Inferior parietal cortex (tissue), 1 donor: ENCODE results near the gene C9.
A peak's percentile ranks its signal among the peaks of the same experiment; 100 is the strongest.
"Not testable (repeated sequence)": the region's sequence is repeated elsewhere in the genome, so short reads cannot be mapped to it uniquely, and the experiment has no call there.

Experiments used
- DNase-seq: peaks from one replicate; pipeline ENCODE4 v3.0.0-alpha.2; 2016; ENCODE audit errors: extremely low spot score

The C9 gene

DNA sequence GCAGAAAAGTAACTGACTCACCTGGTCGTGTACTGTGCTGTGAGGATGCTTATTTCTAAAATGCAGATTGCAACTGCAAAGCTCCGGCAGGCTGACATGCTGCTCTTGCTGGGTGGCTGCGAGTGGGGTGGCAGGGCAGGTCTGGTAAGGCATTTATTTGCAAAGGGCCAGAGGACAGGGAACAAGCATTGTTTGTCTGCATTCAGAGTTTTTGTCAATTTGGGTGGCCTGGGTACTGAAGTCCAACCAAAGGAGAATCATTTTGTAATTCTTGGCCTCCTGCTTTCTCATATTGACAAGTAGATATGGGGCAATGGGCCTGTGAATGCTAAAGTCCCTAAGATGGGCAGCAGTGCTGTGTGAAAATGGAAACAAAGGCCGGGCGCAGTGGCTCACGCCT is at the start of gene C9:
Gene C9, minus strand, starts transcription at position 129 of the 400 bp plus-strand sequence. Its CDS starts 31 bp downstream, at position 98.
- no peak for DNase-seq

- DNase-seq, result no peak
Observed at GRCh38 chr5:39413771-39414170, 49.5 kb upstream of the C9 start.

- no peak for DNase-seq
Observed at GRCh38 chr5:39412721-39413394, 48.6 kb upstream of the C9 start.

DNA sequence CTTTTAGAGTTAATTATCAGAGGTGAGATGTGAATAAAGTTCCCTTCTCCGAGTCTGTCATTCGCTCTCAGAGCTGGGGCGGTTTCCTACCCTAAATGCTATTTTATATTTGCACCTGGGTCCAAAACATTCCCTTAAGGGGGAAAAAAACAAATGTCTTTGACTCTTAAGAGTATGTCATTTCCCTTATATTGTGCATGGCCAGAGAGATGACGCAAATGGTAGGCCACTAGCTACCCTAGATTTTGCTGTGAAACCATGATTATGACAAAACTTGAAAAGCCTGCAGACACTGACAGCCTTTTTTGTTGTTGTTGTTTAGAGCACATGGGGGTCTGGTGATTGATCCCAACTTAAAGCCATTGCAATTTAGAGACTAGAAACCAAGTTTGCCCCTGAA is 47.7 kb upstream of the C9 start:
- DNase-seq, result no peak

GRCh38 chr5:39411061-39411460 is 46.8 kb upstream of the C9 start:
- no peak for DNase-seq

DNA sequence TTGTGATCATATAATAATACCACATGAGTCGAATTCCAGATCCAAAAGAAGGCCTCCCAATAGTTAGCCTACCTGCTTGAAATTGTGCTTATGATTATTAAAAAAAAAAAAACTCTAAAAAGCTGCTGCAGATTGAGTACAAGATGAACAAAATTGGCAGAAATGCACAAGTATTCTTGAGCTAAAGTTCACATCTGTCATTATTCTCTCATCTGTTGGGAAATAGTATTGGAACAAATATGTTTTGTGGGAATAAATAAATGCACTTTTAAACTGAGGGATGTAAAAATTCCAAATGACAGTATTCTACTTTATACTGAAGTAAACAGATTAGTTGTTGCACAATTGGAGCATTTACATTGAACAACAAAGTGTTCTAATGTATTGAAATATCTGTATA is 44.7 kb upstream of the C9 start:
- DNase-seq, result no peak

DNA sequence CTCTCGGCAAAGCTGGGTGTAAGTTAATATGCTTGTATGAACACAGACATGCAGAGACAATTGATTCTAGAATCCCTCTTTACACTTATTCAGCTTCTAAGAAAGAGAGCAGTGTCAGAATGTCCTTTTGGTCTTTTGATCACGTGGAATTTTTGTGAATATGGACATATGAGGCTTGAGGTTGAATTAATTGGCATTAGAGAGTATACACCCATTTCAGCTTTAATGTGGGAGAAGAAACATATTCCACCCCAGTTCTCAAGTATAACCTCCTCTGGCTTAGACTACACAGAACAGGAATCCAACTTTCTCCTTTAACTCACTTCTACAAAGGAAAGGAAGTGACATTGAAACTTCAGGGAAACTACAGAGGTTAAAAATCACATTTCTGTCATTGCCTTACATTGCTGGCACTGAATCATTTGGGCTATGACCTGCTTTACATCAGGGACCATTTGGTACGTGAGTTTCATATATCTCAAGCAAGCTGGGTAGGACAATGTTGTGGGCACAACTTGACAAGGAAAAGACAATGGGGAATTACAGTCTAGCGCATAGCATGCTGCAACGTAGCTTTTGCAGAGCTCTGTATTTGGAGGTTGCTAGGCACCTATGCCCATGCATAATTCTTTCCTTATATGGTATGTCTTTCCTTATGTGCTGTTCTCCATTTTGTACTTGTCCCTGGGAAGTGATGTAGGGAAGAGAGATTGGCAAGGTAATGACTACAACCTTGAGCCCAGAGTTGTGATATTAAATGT is 41.0 kb upstream of the C9 start:
- DNase-seq, result no peak

- not testable (repeated sequence) for DNase-seq
Observed at GRCh38 chr5:39403761-39404160, 39.5 kb upstream of the C9 start.

GRCh38 chr5:39402140-39402539 is 37.8 kb upstream of the C9 start:
- not testable (repeated sequence) for DNase-seq

GRCh38 chr5:39400713-39401578 is 36.7 kb upstream of the C9 start:
- DNase-seq, result no peak

DNA sequence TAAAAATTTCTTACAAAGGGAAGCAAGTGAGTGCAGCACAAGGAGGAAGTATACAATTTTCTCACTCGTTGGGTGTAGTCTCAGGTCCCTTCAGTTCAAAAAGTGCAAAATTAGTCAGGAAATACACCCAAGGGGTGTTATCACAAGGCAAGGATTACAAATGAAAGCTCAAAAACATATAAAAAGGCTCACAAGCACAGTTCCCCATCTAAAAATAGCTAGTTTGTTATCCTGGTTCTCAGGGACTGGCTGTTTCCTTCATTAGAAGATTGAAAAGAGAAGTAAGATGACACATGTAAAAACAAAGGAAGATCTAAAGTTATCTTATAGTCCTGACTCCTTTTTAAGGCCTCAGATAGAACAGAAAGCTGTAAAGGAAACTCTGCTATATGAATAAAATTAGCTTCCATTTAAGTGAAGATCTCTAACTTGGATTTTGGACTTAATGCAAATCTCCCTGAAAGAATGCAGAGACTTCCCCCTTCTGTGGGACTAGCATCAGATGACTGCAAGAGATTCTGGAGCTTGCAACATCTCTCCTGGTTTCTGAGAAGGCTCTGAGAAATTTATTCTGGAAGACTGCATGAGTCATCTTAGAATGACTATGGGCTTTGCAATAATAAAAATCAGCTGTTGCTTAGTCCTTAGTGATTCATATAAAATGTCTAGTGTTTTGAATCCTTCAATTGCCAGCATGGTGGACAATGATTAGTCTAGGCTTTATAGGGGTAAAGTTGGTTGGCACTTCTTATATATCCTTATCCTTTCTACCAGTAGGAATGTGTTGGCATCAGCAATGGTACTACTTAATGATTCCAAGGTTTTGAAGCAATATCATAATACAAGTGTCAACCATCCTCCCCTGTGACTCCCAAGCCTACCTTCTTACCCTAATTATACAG is 35.1 kb upstream of the C9 start:
- peak; percentile 52 for DNase-seq

DNA sequence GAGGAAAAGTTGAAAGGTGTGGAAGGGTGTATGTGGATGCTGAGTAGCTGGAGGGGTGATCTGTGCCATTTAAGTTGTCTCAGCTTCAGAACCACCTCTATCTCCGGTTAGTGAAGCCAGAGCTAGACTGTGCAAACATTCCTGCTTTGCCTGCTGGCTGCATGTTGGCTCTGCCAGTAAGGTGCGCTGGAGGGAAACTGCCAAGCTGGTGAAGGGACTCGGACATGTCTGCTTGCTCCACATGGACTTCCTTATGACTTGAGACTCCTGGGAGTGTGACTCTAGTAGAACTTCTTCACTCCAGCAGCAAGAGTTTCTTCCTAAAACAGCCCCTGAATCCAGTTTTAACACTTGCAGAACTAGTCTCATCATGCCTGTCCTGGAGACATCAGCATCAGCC is 32.5 kb upstream of the C9 start:
- no peak for DNase-seq

DNA sequence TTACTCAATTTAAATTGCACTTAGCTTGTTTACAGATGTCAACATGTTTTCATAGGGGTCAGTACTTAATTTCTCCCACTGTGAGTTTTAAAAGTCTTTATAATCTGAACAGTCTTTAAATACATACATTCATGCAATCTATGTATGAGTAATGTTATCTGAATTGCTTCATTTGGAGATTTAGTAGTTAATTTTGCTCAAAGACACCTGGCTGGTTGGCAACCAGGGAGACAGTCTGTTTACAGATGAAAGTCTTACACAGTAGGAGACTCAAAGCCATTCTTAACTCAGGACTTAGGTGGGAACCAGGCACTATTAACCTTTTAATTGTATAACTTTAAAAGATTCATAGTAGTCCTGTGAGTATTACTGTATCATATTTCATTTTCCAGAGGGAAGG is 31.2 kb upstream of the C9 start:
- DNase-seq, result no peak

DNA sequence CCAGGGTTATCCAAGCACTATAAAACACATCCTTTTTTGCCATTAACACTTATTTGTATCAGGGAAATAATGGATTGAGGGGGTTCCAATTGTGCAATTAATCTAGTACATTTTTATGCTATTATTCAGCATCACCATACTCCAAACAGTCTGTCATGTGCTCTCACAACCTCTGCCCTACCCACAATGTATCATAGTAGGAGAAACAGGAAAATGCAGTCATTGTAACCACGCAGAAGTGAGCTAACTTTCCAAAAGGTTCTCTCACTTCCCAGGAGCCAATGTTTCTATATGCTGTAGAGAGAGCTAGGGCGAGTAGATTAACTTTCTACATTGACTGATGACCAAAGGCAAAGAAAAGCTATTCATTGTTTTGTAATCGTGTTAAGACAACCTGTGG is 30.7 kb upstream of the C9 start:
- DNase-seq, result no peak

DNA sequence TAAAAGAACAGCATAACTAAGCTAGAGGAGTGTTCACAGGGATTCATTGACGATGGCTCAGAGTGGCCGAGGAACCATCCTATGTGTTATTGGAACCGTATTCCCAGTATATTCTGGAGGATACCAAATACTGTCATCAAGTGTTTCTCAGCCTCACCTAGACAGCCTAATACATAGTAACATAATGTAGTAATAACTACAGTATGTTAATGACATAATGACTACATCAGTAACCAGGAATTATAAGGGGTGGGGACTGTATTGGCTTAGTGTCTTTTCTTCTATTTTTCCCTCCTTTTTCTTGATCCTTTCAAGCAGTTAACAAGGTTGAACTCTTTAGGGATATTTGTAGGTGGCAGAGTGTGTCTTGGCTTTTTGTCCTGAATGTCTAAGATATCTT is 26.6 kb upstream of the C9 start:
- no peak for DNase-seq

- DNase-seq, result no peak
Observed at GRCh38 chr5:39387293-39387692, 23.0 kb upstream of the C9 start.

- no peak for DNase-seq
Observed at GRCh38 chr5:39384271-39384670, 20.0 kb upstream of the C9 start.

DNA sequence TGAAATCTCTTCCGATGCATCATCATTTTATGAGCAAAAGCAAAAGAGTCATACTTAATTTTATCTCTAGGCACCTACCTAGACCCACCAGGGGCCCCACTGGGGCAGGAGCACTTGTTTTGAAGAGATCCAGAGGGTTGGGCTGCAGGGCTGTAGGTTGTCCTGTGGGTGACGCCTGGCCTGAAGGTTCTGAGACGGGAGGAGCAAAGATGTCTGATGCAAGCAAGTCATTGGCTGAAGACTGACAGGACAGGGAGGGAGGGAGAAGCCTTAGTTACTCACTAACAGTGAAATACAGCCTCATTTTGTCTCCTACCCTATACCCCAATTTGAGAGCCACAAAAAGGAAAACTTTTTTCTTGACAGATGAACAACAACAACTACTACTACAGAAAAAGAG is 17.1 kb upstream of the C9 start:
- DNase-seq, result no peak

DNA sequence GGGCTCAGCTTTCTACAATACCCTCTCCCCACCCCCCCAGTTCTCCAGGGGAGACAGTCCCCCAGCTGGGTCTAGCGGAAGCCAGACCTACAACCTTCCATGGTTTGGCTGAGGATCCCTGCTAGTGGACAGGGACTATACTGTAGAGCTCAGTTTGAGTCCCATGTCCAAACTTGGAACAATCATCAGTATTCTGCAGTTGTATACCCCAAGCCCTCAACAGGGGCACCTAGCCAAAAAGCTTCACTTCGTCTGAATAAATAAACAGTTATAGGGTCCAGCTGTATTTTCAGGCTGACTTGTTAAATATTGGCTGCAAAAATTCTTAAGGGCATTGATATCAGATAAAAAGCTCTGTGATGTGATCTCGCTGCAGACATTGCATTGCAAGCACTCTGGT is 15.4 kb upstream of the C9 start:
- no peak for DNase-seq

GRCh38 chr5:39377613-39378012 is 13.3 kb upstream of the C9 start:
- no peak for DNase-seq

GRCh38 chr5:39376293-39376714 is 12.0 kb upstream of the C9 start:
- DNase-seq, result peak; percentile 80
